Brain microvascular endothelial cell (primary cell): Measurements from ENCODE around the gene SPINK1.
"Not testable (repeated sequence)": the region's sequence is repeated elsewhere in the genome, so short reads cannot be mapped to it uniquely, and the experiment has no call there.

Experiments used
- DNase-seq: peaks from one replicate; pipeline ENCODE4 v3.0.0-alpha.2; 2020
- H3K27ac ChIP-seq: fragments of 250-450 bp; sonication (Bioruptor Pico); 2 replicates; pipeline ENCODE4 v1.5.1; 2020; ENCODE audit warnings: mild to moderate bottlenecking, moderate library complexity
- H3K27me3 ChIP-seq: fragments of 250-450 bp; sonication (Bioruptor Pico); replicated peaks from 2 replicates; pipeline ENCODE4 v1.5.1; 2020; ENCODE audit warnings: mild to moderate bottlenecking
- H3K36me3 ChIP-seq: fragments of 250-450 bp; sonication (Bioruptor Pico); replicated peaks from 2 replicates; pipeline ENCODE4 v1.5.1; 2020; ENCODE audit warnings: mild to moderate bottlenecking
- H3K4me3 ChIP-seq: 2 replicates; pipeline ENCODE4 v1.5.1; 2011; ENCODE audit warnings: low read depth, mild to moderate bottlenecking, control low read depth, low read length, moderate library complexity
- in situ Hi-C: cut with HindIII; loops from 2 replicates; pipeline ENCODE4 v1.10.0; 2017; ENCODE audit warnings: low sequenced_read_pairs, low pct_ligation_motif_present
- TF ChIP-seq, protein P1 (sequence below): IDR thresholded peaks from 2 replicates; pipeline ENCODE4 v1.5.1; 2011; ENCODE audit warnings: low read depth, mild to moderate bottlenecking, moderate library complexity, low read length, control low read depth, inconsistent platforms; ENCODE audit errors: missing control alignments

SPINK1 gene

DNA sequence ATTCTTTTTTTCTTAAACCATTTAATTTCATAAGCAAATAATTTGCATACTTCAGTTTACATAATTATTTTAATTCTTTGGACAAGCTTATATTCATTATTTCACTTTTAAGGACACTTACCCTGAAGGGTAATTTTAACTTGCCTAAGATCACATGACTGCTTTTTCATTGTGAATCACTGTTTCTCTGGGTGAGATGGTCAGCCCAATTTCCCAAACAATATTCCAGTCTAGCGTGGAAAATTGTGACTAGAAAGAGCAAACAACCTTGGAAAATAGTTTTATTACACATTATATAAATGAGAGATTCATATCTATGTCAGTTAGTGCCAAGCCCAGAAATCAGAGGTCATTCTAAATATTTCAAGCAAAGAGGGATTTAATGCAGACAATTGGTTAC lies 27.5 kb downstream of the SPINK1 start:
- TF ChIP-seq, protein P1, sequence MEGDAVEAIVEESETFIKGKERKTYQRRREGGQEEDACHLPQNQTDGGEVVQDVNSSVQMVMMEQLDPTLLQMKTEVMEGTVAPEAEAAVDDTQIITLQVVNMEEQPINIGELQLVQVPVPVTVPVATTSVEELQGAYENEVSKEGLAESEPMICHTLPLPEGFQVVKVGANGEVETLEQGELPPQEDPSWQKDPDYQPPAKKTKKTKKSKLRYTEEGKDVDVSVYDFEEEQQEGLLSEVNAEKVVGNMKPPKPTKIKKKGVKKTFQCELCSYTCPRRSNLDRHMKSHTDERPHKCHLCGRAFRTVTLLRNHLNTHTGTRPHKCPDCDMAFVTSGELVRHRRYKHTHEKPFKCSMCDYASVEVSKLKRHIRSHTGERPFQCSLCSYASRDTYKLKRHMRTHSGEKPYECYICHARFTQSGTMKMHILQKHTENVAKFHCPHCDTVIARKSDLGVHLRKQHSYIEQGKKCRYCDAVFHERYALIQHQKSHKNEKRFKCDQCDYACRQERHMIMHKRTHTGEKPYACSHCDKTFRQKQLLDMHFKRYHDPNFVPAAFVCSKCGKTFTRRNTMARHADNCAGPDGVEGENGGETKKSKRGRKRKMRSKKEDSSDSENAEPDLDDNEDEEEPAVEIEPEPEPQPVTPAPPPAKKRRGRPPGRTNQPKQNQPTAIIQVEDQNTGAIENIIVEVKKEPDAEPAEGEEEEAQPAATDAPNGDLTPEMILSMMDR: no peak
- Histone ChIP-seq H3K4me3 (no peak overlapping the region), H3K27me3 (no peaks in the 10 kb centered on the region), H3K36me3 (no peaks in the 10 kb centered on the region), H3K27ac (no peak overlapping the region)
- in situ Hi-C loops: no loop called here
- DNase-seq: no peak

DNA sequence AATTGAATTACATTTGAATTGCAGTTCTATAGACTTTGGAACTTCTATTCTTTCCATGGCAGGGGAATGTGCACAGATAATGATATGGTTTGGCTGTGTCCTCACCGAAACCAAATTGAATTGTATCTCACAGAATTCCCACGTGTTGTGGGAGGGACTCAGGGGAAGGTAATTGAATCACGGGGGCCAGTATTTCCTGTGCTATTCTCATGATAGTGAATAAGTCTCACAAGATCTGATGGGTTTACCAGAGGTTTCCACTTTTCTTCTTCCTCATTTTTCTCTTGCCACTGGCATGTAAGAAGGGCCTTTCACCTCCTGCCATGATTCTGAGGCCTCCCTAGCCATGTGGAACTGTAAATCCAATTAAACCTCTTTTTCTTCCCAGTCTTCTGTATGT lies 28.3 kb downstream of the SPINK1 start:
- not testable (repeated sequence) for DNase-seq

DNA sequence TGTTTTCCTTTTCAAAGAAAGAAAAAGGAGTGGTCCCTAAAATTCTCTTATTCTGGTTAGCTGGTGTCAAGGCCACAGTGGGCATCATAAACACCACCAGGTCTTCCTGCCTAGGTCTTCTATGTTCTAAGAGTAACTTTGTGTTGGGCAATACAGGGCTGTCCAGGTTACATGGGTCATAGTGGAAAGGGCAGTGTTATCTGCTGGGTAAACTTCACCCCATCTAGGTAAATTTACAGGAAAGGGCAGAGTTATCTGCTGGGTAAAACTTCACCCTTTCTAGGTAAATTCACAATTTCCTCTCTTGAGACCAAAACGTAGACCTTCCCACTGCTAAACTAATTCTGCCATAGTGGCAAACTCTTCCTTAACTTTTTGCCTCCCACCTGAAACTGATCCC lies 30.0 kb downstream of the SPINK1 start:
- DNase-seq: no peak
- TF ChIP-seq, protein P1: no peak
- H3K4me3 ChIP-seq: no peak overlapping the region
- in situ Hi-C loops: no loop called here
- H3K27me3 ChIP-seq: no peaks in the 10 kb centered on the region
- no peak overlapping the region for H3K27ac ChIP-seq
- H3K36me3 ChIP-seq: no peaks in the 10 kb centered on the region

More for the DNA sequence above, 28.3 kb downstream of the SPINK1 start:
- H3K27ac ChIP-seq, in situ Hi-C loops, H3K4me3 ChIP-seq, H3K27me3 ChIP-seq, H3K36me3 ChIP-seq: not testable (repeated sequence)

DNA sequence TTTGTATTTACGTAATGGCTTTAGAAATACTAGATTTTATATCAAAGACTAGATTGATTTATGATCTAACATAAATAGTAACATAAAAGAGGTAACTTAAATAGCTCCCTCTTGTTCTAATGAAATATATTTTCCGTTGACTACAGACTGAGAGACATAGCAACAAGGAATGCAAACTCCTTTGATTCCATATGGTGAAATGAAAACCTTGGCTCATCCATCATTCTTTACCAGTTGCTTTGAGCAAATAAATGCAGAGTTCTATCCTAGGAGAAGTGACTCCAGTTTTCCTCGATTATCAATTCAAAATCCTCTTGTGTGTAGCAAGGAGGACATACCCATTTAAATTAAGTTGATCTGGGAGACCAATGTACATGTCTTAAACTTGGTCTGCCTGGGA lies 31.0 kb downstream of the SPINK1 start:
- H3K36me3 ChIP-seq: no peaks in the 10 kb centered on the region
- no peak overlapping the region for H3K4me3 ChIP-seq
- TF ChIP-seq, protein P1: no peak
- no peaks in the 10 kb centered on the region for H3K27me3 ChIP-seq
- no peak for DNase-seq
- in situ Hi-C loops: no loop called here
- no peak overlapping the region for H3K27ac ChIP-seq

DNA sequence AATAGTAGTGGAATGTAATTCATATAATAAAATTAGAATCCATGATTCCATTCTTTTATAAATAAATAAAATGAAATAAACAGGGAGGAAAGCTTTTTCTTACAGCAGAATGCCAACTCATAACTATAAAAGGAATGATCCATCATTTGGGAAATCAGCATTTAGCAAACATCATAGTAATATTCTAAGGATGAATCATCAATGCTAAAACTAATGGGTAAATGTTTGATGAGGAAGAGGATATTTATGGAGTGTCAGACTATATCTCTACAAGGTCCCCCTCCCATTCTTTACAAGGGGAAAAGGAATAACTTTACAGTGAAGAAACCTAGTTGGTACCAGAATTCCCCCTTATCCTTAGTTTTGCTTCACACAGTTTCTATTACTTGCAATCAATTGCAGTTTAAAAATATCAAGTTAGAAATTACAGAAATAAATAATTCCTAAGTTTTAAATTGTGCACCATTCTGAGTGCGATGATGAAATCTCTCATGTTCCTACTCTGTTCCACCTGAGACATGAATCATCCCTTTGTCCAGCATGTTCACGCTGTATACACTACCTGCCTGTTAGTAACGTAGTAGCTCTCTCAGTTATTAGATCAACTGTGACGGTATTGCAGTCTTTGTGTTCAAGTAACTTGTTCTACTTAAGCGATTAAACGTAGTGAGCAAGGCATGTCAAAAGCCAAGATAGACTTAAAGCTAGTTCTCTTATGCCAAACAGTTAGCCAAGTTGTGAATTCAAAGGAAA lies 34.7 kb downstream of the SPINK1 start:
- H3K27me3 ChIP-seq: no peaks in the 10 kb centered on the region
- in situ Hi-C loops: no loop called here
- no peak overlapping the region for H3K4me3 ChIP-seq
- no peak for DNase-seq
- no peaks in the 10 kb centered on the region for H3K36me3 ChIP-seq
- no peak overlapping the region for H3K27ac ChIP-seq
- TF ChIP-seq, protein P1: no peak

DNA sequence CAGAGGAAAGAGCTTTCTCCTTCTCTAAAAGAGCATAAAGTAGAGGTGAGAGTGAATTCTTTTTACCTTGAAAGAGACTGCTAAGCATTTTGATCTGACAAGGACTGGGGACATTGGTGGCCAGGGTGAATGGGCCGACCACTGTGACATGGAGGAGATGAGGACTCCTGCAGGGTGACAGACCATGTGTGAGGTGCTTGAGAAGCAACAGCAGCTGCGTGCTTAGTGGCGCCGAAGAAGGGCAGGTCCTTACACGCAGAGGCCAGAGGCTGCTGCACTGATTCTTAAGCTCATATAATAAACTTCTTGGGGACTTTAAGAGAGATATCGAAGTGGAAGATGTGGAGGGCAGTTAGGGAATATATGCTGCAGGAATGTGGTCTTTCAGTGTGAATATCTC lies 40.3 kb downstream of the SPINK1 start:
- TF ChIP-seq, protein P1: no peak
- in situ Hi-C loops: no loop called here

More for the DNA sequence above, 40.3 kb downstream of the SPINK1 start:
- Histone ChIP-seq H3K4me3 (no peak overlapping the region), H3K27me3 (no peaks in the 10 kb centered on the region), H3K27ac (no peak overlapping the region), H3K36me3 (no peaks in the 10 kb centered on the region)
- DNase-seq: no peak
